Mucosa of gallbladder (tissue), 1 donor: Measurements from ENCODE around the gene HNRNPL. TPM values are rescaled to one million over a fixed set of nuclear protein-coding genes. Genes with fewer than 3 reads are reported as not detected.
"Not testable (repeated sequence)": the region's sequence is repeated elsewhere in the genome, so short reads cannot be mapped to it uniquely, and the experiment has no call there.

ENCODE experiments used
- DNase-seq: peaks from one replicate; pipeline ENCODE4 v3.0.0-alpha.2; 2020; ENCODE audit warnings: low spot score
- total RNA-seq: library from RNA; stranded (reverse); gene quantifications from one replicate; pipeline ENCODE4 v1.2.1, GENCODE V29; 2021
- donor health status: DM: no; HTN: no; CAD: no.

The HNRNPL gene
- total RNA-seq, result 284 TPM

- no peak for DNase-seq
These were observed at the start of gene HNRNPL for GRCh38 chr19:38849860-38850435. Gene HNRNPL, minus strand, starts transcription at chr19:38849986. Its CDS starts 20 bp downstream, at chr19:38849966.

DNA sequence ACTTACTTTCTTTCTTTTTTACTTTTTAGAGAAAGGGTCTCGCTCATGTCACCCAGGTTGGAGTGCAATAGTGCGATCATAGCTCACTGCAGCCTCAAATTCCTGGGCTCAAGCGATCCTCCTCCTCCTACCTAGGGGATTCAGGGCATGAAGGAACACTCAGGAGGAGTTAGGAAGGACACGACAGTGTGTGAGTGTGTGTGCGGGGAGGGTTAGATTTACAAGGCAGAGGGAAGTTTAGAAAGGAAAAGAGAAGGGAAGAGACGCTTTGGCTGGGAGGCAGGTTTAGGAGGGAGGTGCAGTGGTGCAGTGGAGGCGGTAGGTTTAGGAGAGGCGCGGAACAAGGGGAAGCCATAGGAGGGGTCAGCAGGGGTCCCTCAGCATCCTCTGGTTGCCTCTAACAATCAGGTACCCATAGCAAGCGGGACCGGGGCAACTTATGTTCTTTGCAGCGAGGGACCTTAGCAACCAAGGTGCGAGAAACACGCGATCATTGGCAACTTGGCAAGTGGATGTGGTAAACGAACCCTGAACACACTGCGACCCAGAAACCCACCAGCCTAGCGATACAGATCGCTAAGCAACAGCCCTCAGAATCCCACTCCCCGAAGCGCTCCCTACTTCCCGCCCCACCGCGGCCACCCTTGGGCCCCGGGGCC is 49.1 kb upstream of the HNRNPL start:
- DNase-seq, result peak; percentile 13

DNA sequence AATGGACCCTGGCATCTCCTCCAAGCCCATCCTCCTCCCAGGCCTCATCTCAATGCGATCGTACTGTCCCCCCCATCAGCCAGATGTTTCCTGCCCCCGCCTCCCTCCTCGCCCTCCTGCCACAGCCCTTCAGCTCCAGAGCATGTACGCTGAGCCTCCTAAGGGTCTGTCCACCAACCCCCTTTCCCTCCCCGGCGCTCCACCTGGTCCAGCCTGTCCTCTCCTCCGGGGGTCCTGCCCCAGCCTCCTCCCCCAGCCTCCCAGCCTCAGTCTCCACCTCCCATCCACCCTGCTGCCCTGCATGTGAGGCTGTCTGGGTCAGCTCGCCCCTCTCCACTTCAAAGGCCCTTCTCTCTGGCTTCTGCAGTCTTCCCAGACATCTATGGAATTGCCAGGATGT is 45.2 kb upstream of the HNRNPL start:
- DNase-seq, result no peak

DNA sequence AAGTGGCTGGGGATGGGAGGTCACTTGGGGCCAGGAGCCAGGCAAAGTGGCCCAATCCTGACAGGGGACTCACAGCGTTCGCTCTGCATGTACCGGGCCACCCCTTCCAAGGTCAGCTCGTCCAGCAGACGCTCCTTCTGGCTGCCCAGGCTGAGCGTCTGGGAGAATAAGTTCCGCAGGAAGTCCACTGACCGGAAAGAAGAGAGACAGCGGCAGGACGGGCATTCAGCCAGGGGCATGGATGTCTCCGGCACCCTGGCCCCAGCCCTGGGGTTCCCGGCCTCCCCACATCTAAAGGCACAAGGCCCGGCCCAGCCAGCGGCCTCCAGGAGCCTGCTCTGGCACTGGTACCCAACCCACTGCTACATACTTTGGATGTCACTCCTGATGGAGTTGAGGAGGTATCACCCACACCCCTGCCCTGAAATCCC is 43.6 kb upstream of the HNRNPL start:
- DNase-seq, result no peak

GRCh38 chr19:38892841-38893240 is 43.1 kb upstream of the HNRNPL start:
- DNase-seq, result no peak

DNA sequence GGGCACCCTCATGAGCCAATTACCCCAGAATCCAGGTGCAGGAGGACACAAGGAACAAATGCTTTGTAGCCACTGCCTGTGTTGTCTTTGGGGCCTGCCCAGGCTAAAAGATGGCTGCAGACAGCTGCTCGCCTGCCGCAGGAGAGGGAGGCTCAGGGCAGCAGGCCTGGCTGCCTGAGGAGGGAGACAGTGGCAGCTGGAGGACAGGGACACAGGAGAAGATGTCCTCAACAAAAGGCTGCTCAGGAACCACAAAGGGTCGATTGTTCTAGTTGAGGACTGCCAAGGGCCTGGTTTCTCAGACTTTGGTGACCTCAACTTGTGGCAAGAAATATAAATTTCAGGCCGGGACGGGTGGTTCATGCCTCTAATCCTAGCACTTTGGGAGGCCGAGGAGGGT is 42.0 kb upstream of the HNRNPL start:
- DNase-seq, result no peak

GRCh38 chr19:38890686-38891085 is 40.9 kb upstream of the HNRNPL start:
- no peak for DNase-seq

GRCh38 chr19:38889803-38890202 is 40.0 kb upstream of the HNRNPL start:
- no peak for DNase-seq

- DNase-seq, result no peak
These were observed 39.1 kb upstream of the HNRNPL start for GRCh38 chr19:38888876-38889275.

GRCh38 chr19:38884691-38885090 is 34.9 kb upstream of the HNRNPL start:
- not testable (repeated sequence) for DNase-seq

GRCh38 chr19:38883286-38883685 is 33.5 kb upstream of the HNRNPL start:
- no peak for DNase-seq

DNA sequence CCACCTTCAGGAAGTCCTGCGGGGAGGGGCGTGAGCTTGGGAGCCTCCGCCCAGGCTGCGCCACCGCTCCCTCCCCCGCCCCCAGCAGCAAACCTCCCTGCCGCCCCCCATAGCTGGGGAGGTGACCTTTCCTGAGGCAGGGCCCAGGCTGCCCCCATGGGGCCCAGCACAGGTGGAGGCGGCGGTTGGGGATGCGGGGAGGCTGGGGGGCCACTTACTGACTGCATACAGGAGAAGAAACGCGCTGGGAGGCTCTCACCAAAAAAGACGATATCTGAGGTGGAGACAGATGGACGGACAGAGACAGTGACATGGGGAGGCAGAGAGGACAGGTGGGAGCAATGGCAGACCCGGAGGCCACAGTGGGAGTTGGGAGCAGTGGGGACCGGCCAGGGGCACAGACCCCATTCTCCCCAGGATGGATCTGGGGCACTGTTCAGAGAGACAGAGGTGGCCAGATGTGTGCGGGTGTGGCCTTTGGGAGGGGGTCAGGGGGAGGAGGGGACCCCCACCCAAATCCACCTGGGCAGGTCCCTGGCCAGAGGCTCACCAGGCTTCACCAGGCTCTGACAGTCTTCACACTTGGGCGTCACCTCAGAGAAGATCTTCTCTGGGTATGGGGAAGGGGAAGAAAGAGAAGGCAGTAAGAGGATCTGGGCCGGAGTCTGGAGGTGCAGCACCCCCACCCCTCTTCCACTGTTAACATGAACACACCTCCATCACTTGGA is 31.3 kb upstream of the HNRNPL start:
- DNase-seq, result no peak

- DNase-seq, result no peak
These were observed 30.5 kb upstream of the HNRNPL start for GRCh38 chr19:38880076-38880881.

GRCh38 chr19:38879400-38879751 is 29.6 kb upstream of the HNRNPL start:
- no peak for DNase-seq

DNA sequence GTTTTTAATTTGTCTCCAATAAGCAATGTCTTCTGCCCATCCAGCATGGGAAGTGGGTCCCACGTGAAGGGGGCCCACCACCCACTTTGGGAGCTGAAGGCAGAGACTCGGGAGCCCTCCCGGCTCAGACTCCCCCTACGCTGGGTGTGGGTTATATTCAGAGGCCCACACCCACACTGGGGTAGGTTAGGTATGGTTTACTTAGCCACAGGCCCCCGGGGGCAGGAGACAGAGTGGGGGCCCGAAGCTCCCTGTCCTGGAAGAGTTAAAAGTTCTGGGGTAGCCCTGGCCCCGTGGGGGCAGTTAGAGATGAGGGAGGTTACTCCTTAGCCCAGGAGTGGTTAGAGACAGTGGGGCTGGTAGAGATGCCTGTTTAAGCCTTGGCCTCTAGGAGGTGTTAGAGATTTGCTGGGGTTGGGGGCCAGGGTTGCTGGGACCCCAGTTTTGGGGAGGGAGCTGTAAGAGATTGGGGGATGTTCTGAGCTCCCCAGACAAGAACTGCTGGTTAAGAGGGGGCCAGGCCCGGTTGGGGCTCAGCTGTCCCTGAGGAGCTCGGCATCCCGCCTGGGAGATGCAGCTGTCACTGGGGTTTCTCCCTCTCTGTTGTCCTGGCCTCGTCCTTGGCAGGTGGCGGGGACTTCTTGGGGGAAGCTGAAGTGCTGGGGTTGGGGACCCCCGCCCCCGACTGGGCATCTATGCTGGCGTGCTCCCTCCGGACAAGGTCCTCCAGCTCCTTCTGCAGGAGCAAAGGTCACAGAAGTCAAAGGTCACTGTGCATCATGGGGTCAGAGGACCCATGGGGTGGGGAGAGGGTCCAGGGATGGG is 29.0 kb upstream of the HNRNPL start:
- DNase-seq, result no peak

GRCh38 chr19:38877781-38878574 is 28.2 kb upstream of the HNRNPL start, which contains the start of gene RINL:
Gene RINL, minus strand, starts transcription at chr19:38878275. Its CDS starts 1,533 bp downstream, at chr19:38876742.
- no peak for DNase-seq

- DNase-seq, result no peak
These were observed 26.0 kb upstream of the HNRNPL start for GRCh38 chr19:38875656-38876395.

DNA sequence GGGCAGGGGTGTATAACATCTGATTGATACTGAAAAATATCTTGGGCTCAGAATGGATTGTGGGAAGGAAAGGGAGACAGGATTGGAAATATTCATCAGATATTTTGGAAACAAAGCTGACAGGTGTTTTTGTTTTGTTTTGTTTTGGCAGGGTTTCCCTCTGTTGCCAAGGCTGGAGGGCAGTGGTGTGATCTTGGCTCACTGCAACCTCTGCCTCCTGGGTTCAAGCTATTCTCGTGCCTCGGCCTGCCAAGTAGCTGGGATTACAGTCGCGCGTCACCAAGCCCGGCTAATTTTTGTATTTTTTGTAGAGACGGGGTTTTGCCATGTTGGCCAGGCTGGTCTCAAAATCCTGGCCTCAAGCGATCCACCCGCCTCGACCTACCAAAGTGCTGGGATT is 23.6 kb upstream of the HNRNPL start:
- not testable (repeated sequence) for DNase-seq

DNA sequence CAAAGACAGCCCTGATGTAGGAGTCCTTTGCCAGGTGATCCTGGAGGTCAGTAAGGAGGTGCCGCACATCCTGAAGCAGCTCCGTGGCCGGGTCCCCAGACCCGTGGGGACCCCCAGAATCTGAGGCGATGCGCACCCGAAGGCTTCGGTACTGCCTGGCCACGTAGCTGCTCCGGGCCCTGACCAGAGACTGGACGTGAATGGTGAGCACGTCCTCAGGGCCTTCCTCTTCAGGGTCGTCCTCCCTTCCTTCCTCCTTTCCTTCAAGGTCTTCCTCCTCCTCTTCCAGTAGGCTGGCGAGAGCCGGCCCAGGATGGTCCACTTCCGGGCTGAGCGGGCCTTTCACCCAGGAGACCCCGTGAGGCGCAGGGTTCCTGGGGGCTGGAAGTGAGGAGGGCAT is 20.8 kb upstream of the HNRNPL start:
- no peak for DNase-seq
